ENCODE results near the gene ADGRL1. TPM values are rescaled to one million over a fixed set of nuclear protein-coding genes. Genes with fewer than 3 reads are reported as not detected.
A peak's percentile ranks its signal among the peaks of the same experiment; 100 is the strongest.

The ADGRL1 gene
- total and polyA plus RNA-seq, 8 donors = 26.4 to 53.5 (median 35.7) TPM

GRCh38 chr19:14160017-14160703, 45.8 kb downstream of the ADGRL1 start:
- Histone ChIP-seq H3K4me1 (no peaks in the 10 kb centered on the region), H3K27me3 (no peaks in the 10 kb centered on the region), H3K36me3 (peaks cover 0 to 47% of the 10 kb centered on the region in 2 donors), H3K27ac (no peak overlapping the region), H3K9me3 (no peaks in the 10 kb centered on the region), H3K4me3 (no peak overlapping the region)
- intact Hi-C loops (cut with DNase I) = no loop called here
- no peak for TF ChIP-seq CTCF (IDR thresholded peaks at IDR 0.05)
- ATAC-seq (no peak), DNase-seq (peak in 1 of 4 donors; percentile 79)

- no peaks in the 10 kb centered on the region for H3K9me3 ChIP-seq
- peaks cover 0 to 51% of the 10 kb centered on the region in 2 donors for H3K36me3 ChIP-seq
- ATAC-seq (no peak), DNase-seq (no peak)
- H3K27me3 ChIP-seq = no peaks in the 10 kb centered on the region
- no peak overlapping the region for H3K27ac ChIP-seq
- no peak overlapping the region for H3K4me3 ChIP-seq
- H3K4me1 ChIP-seq = no peaks in the 10 kb centered on the region
- intact Hi-C loops (cut with DNase I) = no loop called here
- no peak for TF ChIP-seq CTCF (IDR thresholded peaks at IDR 0.05)
These were observed 46.9 kb downstream of the ADGRL1 start for GRCh38 chr19:14159059-14159458.

- ATAC-seq (no peak), DNase-seq (no peak)
- H3K27ac ChIP-seq = no peak overlapping the region
- no peak overlapping the region for H3K4me3 ChIP-seq
- no peak for TF ChIP-seq CTCF (IDR thresholded peaks at IDR 0.05)
- intact Hi-C loops (cut with DNase I) = no loop called here
- H3K4me1 ChIP-seq = no peaks in the 10 kb centered on the region
- peaks cover 0 to 51% of the 10 kb centered on the region in 2 donors for H3K36me3 ChIP-seq
- no peaks in the 10 kb centered on the region for H3K27me3 ChIP-seq
- H3K9me3 ChIP-seq = no peaks in the 10 kb centered on the region
These were observed 47.5 kb downstream of the ADGRL1 start for GRCh38 chr19:14158276-14159023.

GRCh38 chr19:14156971-14157717, 48.8 kb downstream of the ADGRL1 start:
- H3K36me3 ChIP-seq = peaks cover 0 to 59% of the 10 kb centered on the region in 2 donors
- no peaks in the 10 kb centered on the region for H3K9me3 ChIP-seq
- no peaks in the 10 kb centered on the region for H3K27me3 ChIP-seq
- no peak overlapping the region for H3K4me3 ChIP-seq
- no peaks in the 10 kb centered on the region for H3K4me1 ChIP-seq
- intact Hi-C loops (cut with DNase I) = no loop called here
- H3K27ac ChIP-seq = no peak overlapping the region
- TF ChIP-seq CTCF (IDR thresholded peaks at IDR 0.05) = no peak
- DNase-seq (peak in 1 of 4 donors; percentile 64), ATAC-seq (no peak)

- ATAC-seq (no peak), DNase-seq (peak in 1 of 4 donors; percentile 70)
- no peak for TF ChIP-seq CTCF (IDR thresholded peaks at IDR 0.05)
- H3K9me3 ChIP-seq = no peaks in the 10 kb centered on the region
- no peaks in the 10 kb centered on the region for H3K27me3 ChIP-seq
- intact Hi-C loops (cut with DNase I) = no loop called here
- H3K27ac ChIP-seq = no peak overlapping the region
- H3K4me1 ChIP-seq = peaks cover 0 to 3% of the 10 kb centered on the region in 2 donors
- peaks cover 0 to 68% of the 10 kb centered on the region in 2 donors for H3K36me3 ChIP-seq
- no peak overlapping the region for H3K4me3 ChIP-seq
These were observed 49.8 kb downstream of the ADGRL1 start for GRCh38 chr19:14156122-14156521.
